IMR-90 (cell line): ENCODE data around the gene BCL2. TPM values are rescaled to one million over a fixed set of nuclear protein-coding genes. Genes with fewer than 3 reads are reported as not detected.

Experiments used
- ATAC-seq: fragments of 200-7000 bp; cut with Tn5 transposase; 2 replicates; pipeline ENCODE4 v1.9.1; 2020; ENCODE audit warnings: low read depth, mild to moderate bottlenecking, moderate library complexity
- BruUV-seq: library from RNA; stranded (reverse); fragments of 400-500 nt; replicated peaks from 2 replicates; lab custom pipeline; 2021; lab: Mats Ljungman, UMichigan
- CTCF ChIA-PET: fragments of 300-600 bp; formaldehyde crosslinking; extraction: SDS; loops from one replicate; lab custom pipeline; 2021; ENCODE audit warnings: antibody characterized with exemption; lab: Yijun Ruan, JAX
- POLR2A ChIA-PET: fragments of 300-600 bp; sonication (Branson Sonifier 250); formaldehyde crosslinking; loops from one replicate; lab custom pipeline; 2022; ENCODE audit warnings: antibody characterized with exemption; ENCODE audit not compliant: unreplicated experiment; lab: Charles Lee
- DNase-seq: peaks from one replicate; pipeline ENCODE4 v3.0.0; 2013
- H2AFZ ChIP-seq: replicated peaks from 2 replicates; pipeline ENCODE3; 2013; ENCODE audit warnings: low read length, mild to moderate bottlenecking; ENCODE audit not compliant: poor library complexity
- H2AK5ac ChIP-seq: 2 replicates; pipeline ENCODE4 v1.6.1; 2013; ENCODE audit warnings: low read depth, low read length, inconsistent platforms
- H2AK9ac ChIP-seq: replicated peaks from 2 replicates; pipeline ENCODE3; 2013; ENCODE audit warnings: mild to moderate bottlenecking, low read depth, low read length, moderate library complexity; ENCODE audit not compliant: poor library complexity
- H2BK120ac ChIP-seq: 2 replicates; pipeline ENCODE4 v1.6.1; 2013; ENCODE audit warnings: low read depth, low read length, inconsistent platforms
- H2BK15ac ChIP-seq: 3 replicates; pipeline ENCODE4 v1.6.1; 2013; ENCODE audit warnings: low read depth, low read length, inconsistent platforms
- H2BK20ac ChIP-seq: 2 replicates; pipeline ENCODE4 v1.6.1; 2013; ENCODE audit warnings: low read depth, mild to moderate bottlenecking, inconsistent platforms, low read length, moderate library complexity
- H2BK5ac ChIP-seq: 2 replicates; pipeline ENCODE4 v1.6.1; 2013; ENCODE audit warnings: mild to moderate bottlenecking, low read depth, low read length, inconsistent platforms; ENCODE audit not compliant: poor library complexity, severe bottlenecking
- H3K14ac ChIP-seq: replicated peaks from 2 replicates; pipeline ENCODE4 v1.6.1; 2013; ENCODE audit warnings: low read depth, low read length, inconsistent platforms
- H3K18ac ChIP-seq: 2 replicates; pipeline ENCODE4 v1.6.1; 2013; ENCODE audit warnings: low read depth, low read length, control low read depth
- H3K23ac ChIP-seq: 2 replicates; pipeline ENCODE4 v1.6.1; 2013; ENCODE audit warnings: low read depth, low read length, inconsistent platforms
- H3K27ac ChIP-seq: 2 replicates; pipeline ENCODE4 v1.5.1; 2013; ENCODE audit warnings: mild to moderate bottlenecking, control low read depth, low read length; ENCODE audit not compliant: insufficient read depth
- H3K27me3 ChIP-seq: 2 replicates; pipeline ENCODE4 v1.6.1; 2013; ENCODE audit warnings: low read length; ENCODE audit not compliant: control insufficient read depth, insufficient read depth
- H3K36me3 ChIP-seq: 2 replicates; pipeline ENCODE4 v1.6.1; 2013; ENCODE audit warnings: low read length, mixed read lengths; ENCODE audit not compliant: control insufficient read depth, insufficient read depth
- H3K4ac ChIP-seq: 2 replicates; pipeline ENCODE4 v1.6.1; 2013; ENCODE audit warnings: low read depth, low read length, inconsistent platforms
- H3K4me1 ChIP-seq: 2 replicates; pipeline ENCODE4 v1.6.1; 2013; ENCODE audit warnings: low read length, mixed read lengths; ENCODE audit not compliant: control insufficient read depth, insufficient read depth
- H3K4me2 ChIP-seq: 2 replicates; pipeline ENCODE4 v1.6.1; 2013; ENCODE audit warnings: low read depth, mild to moderate bottlenecking, control low read depth, low read length, moderate library complexity
- H3K4me3 ChIP-seq: 2 replicates; pipeline ENCODE4 v1.5.1; 2013; ENCODE audit warnings: low read depth, mild to moderate bottlenecking, control low read depth, low read length, moderate library complexity; ENCODE audit not compliant: insufficient read depth
- H3K56ac ChIP-seq: 2 replicates; pipeline ENCODE4 v1.6.1; 2013; ENCODE audit warnings: low read length, inconsistent platforms; ENCODE audit not compliant: insufficient read depth; ENCODE audit errors: extremely low read depth
- H3K79me1 ChIP-seq, 2 experiments: 2 replicates each; pipeline ENCODE4 v1.6.1; 2013; ENCODE audit warnings: low read length in 2 of 2, inconsistent platforms in 1 of 2, low read depth in 1 of 2
- H3K9ac ChIP-seq: 2 replicates; pipeline ENCODE4 v1.6.1; 2013; ENCODE audit warnings: low read depth, low read length, control low read depth
- H3K9me1 ChIP-seq: 2 replicates; pipeline ENCODE4 v1.6.1; 2013; ENCODE audit warnings: low read length, inconsistent platforms; ENCODE audit not compliant: insufficient read depth
- H3K9me3 ChIP-seq: 2 replicates; pipeline ENCODE4 v1.6.1; 2013; ENCODE audit warnings: low read length; ENCODE audit not compliant: control insufficient read depth, insufficient read depth
- H4K20me1 ChIP-seq: 2 replicates; pipeline ENCODE4 v1.6.1; 2013; ENCODE audit warnings: low read length, inconsistent platforms; ENCODE audit not compliant: insufficient read depth
- H4K5ac ChIP-seq: 2 replicates; pipeline ENCODE4 v1.6.1; 2013; ENCODE audit warnings: mild to moderate bottlenecking, low read depth, low read length, control low read depth
- H4K8ac ChIP-seq, 2 experiments: 2 replicates each; pipeline ENCODE4 v1.6.1; 2013; ENCODE audit warnings: low read depth in 2 of 2, low read length in 2 of 2, control low read depth in 1 of 2, inconsistent platforms in 1 of 2
- H4K91ac ChIP-seq: 2 replicates; pipeline ENCODE4 v1.6.1; 2013; ENCODE audit warnings: low read depth, low read length, inconsistent platforms; ENCODE audit not compliant: insufficient read depth
- CEBPB ChIP-seq: IDR thresholded peaks from 2 replicates; pipeline ENCODE4 v1.6.1; 2012; ENCODE audit warnings: low read depth, low read length, improper control_type of control experiment
- CHD1 ChIP-seq: IDR thresholded peaks from 2 replicates; pipeline ENCODE4 v1.6.1; 2012; ENCODE audit warnings: low read depth, low read length, improper control_type of control experiment
- CTCF ChIP-seq: conservative IDR thresholded peaks from 2 replicates; pipeline ENCODE4 v1.5.1; 2012; ENCODE audit warnings: mild to moderate bottlenecking, low read depth, low read length, improper control_type of control experiment
- ELK1 ChIP-seq: fragments of 150-350 bp; IDR thresholded peaks from 2 replicates; pipeline ENCODE4 v1.6.1; 2016; ENCODE audit warnings: low read depth, mild to moderate bottlenecking, low read length, moderate library complexity, borderline replicate concordance
- FOS ChIP-seq: fragments of 150-350 bp; IDR thresholded peaks from 2 replicates; pipeline ENCODE4 v1.6.1; 2016; ENCODE audit warnings: low read depth, low read length
- MAFK ChIP-seq: IDR thresholded peaks from 2 replicates; pipeline ENCODE4 v1.6.1; 2012; ENCODE audit warnings: low read depth, low read length, improper control_type of control experiment
- NFE2L2 ChIP-seq: fragments of 150-350 bp; IDR thresholded peaks from 2 replicates; pipeline ENCODE4 v1.6.1; 2016; ENCODE audit warnings: low read depth, mild to moderate bottlenecking, low read length
- POLR2A ChIP-seq: IDR thresholded peaks from 2 replicates; pipeline ENCODE4 v1.6.1; 2012; ENCODE audit warnings: mild to moderate bottlenecking, low read depth, low read length
- SMC3 ChIP-seq: fragments of 150-350 bp; IDR thresholded peaks from 2 replicates; pipeline ENCODE4 v1.6.1; 2016; ENCODE audit warnings: low read depth, mild to moderate bottlenecking, antibody characterized with exemption, low read length, moderate library complexity
- WGBS, 2 experiments: methylation state at CpG; one replicate each; pipeline versions ENCODE4 v1.1.5 to v1.1.7; 2013; ENCODE audit warnings: missing lambda C conversion rate in 2 of 2; ENCODE audit not compliant: insufficient read length in 1 of 2; ENCODE audit errors: extremely low coverage in 2 of 2; 5-methylcytosine and 5-hydroxymethylcytosine counted together
- dilution Hi-C: fragments of 300-500 bp; cut with HindIII; formaldehyde crosslinking; loops from one replicate; pipeline ENCODE4 v1.14.3; 2018; ENCODE audit warnings: low sequenced_read_pairs; ENCODE audit not compliant: unreplicated experiment
- in situ Hi-C: fragments of 300-500 bp; cut with MboI; formaldehyde crosslinking; loops from 3 replicates; pipeline ENCODE4 v1.14.3; 2019; ENCODE audit warnings: low sequenced_read_pairs, inconsistent platforms, mixed read lengths
- intact Hi-C: fragments of 100-400 bp; cut with micrococcal nuclease; formaldehyde crosslinking; loops from 2 replicates; pipeline ENCODE4 v1.10.0; 2022
- polyA plus RNA-seq, 3 experiments: library from polyadenylated mRNA; depleted of rRNA; stranded (reverse); fragments of >200 nt; gene quantifications; 2 replicates each; pipeline ENCODE4 v1.2.3, GENCODE V29; 2012; ENCODE audit warnings: low replicate concordance in 1 of 3
- total RNA-seq: library from RNA; depleted of rRNA; stranded (reverse); fragments of >200 nt; gene quantifications from 2 replicates; pipeline ENCODE4 v1.2.3, GENCODE V29; 2012

The BCL2 gene
- total and polyA plus RNA-seq, 2 of the 4 experiments (the other 2 are of a cell fraction) = 0.24 to 0.54 TPM

GRCh38 chr18:63260380-63260754 lies 59.2 kb downstream of the BCL2 start:
- Histone ChIP-seq H4K8ac (no peak overlapping the region), H2AK5ac (no peak overlapping the region), H3K9me1 (no peaks in the 10 kb centered on the region), H3K56ac (no peak overlapping the region), H3K27ac (no peak overlapping the region), H3K27me3 (peaks cover 39% of the 10 kb centered on the region), H3K9me3 (no peaks in the 10 kb centered on the region), H2BK5ac (no peak overlapping the region), H3K4me1 (no peaks in the 10 kb centered on the region), H3K23ac (no peak overlapping the region), H3K79me1 (no peaks in the 10 kb centered on the region), H2BK15ac (no peak overlapping the region), H2BK20ac (no peak overlapping the region), H3K14ac (no peak overlapping the region), H3K18ac (no peak overlapping the region), H3K4ac (no peak overlapping the region), H3K36me3 (no peaks in the 10 kb centered on the region), H4K5ac (no peak overlapping the region), H3K4me2 (no peak overlapping the region), H2AFZ (no peak overlapping the region), H2AK9ac (no peak overlapping the region), H3K4me3 (no peak overlapping the region), H2BK120ac (no peak overlapping the region), H4K91ac (no peak overlapping the region), H4K20me1 (no peaks in the 10 kb centered on the region), H3K9ac (no peak overlapping the region)
- BruUV-seq = no TSS peak
- CTCF ChIA-PET = interaction anchor here (0.6 kb wide), 1 partner anchor 11 kb away, joined by 3 read pairs; no protein-coding TSS in a partner anchor
- no CpG with 5 or more reads among the region's 7 CpGs for WGBS, 2 experiments
- POLR2A ChIA-PET = no interaction called here
- no peak for DNase-seq
- in situ Hi-C loops (no loop called here), dilution Hi-C loops (no loop called here), intact Hi-C loops (no loop called here)
- ATAC-seq = no peak
- TF ChIP-seq CHD1 (no peak), MAFK (no peak), CEBPB (no peak), SMC3 (no peak), ELK1 (no peak), NFE2L2 (no peak), CTCF (no peak), FOS (no peak), POLR2A (no peak)
